Measurements from ENCODE around the gene CYB5A. TPM values are rescaled to one million over a fixed set of nuclear protein-coding genes. Genes with fewer than 3 reads are reported as not detected.
"Not testable (repeated sequence)": the region's sequence is repeated elsewhere in the genome, so short reads cannot be mapped to it uniquely, and the experiment has no call there.

CYB5A gene
- total and polyA plus RNA-seq, 12 donors: 40.4 to 121 (median 76.3) TPM

DNA sequence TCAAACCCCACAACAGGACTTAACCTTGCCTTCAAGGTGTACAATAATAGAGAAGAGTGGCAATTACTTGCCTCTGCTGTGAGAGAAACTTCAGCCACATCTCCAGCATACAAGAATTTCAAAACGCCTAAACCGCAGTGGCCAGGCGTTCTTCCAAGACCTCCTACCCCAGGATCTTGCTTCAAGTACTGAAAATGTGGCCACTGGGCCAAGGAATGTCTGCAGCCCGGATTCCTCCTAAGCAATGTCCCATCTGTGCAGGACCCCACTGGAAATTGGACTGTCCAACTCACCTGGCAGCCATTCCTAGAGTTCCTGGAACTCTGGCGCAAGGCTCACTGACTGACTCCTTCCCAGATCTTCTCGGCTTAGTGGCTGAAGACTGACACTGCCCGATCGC, 2.8 kb upstream of the CYB5A start:
- intact Hi-C loops (cut with DNase I): no loop called here
- peaks cover 0 to 26% (median 17%) of the 10 kb centered on the region in 9 donors for H3K4me1 ChIP-seq
- H3K4me3 ChIP-seq: no peak overlapping the region
- WGBS, 2 donors: 89 to 92% methylated on average over 8 of the region's 8 CpGs
- no peaks in the 10 kb centered on the region for H3K27me3 ChIP-seq
- H3K27ac ChIP-seq: no peak overlapping the region
- H3K36me3 ChIP-seq: no peaks in the 10 kb centered on the region
- ATAC-seq (no peak), DNase-seq (no peak)
- H3K9me3 ChIP-seq: peaks cover 0 to 2% (median 0%) of the 10 kb centered on the region in 11 donors
- TF ChIP-seq, protein P1, sequence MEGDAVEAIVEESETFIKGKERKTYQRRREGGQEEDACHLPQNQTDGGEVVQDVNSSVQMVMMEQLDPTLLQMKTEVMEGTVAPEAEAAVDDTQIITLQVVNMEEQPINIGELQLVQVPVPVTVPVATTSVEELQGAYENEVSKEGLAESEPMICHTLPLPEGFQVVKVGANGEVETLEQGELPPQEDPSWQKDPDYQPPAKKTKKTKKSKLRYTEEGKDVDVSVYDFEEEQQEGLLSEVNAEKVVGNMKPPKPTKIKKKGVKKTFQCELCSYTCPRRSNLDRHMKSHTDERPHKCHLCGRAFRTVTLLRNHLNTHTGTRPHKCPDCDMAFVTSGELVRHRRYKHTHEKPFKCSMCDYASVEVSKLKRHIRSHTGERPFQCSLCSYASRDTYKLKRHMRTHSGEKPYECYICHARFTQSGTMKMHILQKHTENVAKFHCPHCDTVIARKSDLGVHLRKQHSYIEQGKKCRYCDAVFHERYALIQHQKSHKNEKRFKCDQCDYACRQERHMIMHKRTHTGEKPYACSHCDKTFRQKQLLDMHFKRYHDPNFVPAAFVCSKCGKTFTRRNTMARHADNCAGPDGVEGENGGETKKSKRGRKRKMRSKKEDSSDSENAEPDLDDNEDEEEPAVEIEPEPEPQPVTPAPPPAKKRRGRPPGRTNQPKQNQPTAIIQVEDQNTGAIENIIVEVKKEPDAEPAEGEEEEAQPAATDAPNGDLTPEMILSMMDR (IDR thresholded peaks at IDR 0.05): no peak

DNA sequence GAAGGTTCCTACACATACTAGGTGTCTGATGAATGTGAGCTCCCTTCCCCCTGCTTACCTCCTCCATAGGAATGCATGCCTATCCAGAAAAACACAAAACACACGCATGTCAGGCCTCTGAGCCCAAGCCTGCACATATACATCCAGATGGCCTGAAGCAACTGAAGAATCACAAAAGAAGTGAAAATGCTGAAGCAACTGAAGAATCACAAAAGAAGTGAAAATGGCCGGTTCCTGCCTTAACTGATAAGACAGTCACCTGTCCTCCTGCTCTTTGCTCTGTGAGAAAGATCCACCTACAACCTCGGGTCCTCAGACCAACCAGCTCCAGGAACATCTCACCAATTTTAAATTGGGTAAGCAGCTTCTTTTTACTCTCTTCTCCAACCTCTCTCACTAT, 1.2 kb upstream of the CYB5A start:
- intact Hi-C loops (cut with DNase I): loop anchor here in 1 of 10 donors (2.0 kb wide), 1 partner anchor 96 kb away; no protein-coding TSS in a partner anchor
- H3K9me3 ChIP-seq: not testable (repeated sequence)
- H3K27ac ChIP-seq: peak overlapping the region in 4 of 10 donors; percentile 25 to 88 (median 57)

DNA sequence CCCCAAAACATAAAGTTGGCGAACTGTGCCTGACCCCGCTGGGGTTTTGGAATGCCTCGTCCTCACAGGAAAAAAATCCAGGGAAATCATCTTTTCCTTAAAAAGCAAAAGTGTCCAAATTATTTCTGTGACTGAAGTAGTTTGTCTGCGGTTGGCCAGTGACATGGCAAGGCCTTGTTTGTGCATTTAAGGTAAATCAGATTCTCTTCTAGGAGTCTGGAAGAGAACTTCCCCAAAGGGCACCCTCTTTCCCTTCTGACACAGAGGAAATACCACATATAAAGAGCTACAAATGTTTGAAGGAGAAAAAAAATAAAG, 737 bp upstream of the CYB5A start:
- Histone ChIP-seq H3K9me3 (no peaks in the 10 kb centered on the region), H3K4me1 (peaks cover 3 to 39% (median 23%) of the 10 kb centered on the region in 9 donors), H3K4me3 (peak overlapping the region; percentile 29 to 100 (median 86)), H3K27ac (peak overlapping the region in 9 of 10 donors; percentile 25 to 88 (median 68)), H3K27me3 (no peaks in the 10 kb centered on the region), H3K36me3 (no peaks in the 10 kb centered on the region)
- intact Hi-C loops (cut with DNase I): loop anchor here in 1 of 10 donors (2.0 kb wide), 1 partner anchor 96 kb away; no protein-coding TSS in a partner anchor
- TF ChIP-seq, protein P1 (IDR thresholded peaks at IDR 0.05): no peak
- DNase-seq (no peak), ATAC-seq (no peak)
- WGBS, 2 donors: 9 to 13% methylated on average over 4 of the region's 4 CpGs

More for the DNA sequence above, 1.2 kb upstream of the CYB5A start:
- peak overlapping the region in 2 of 10 donors; percentile 94 to 99 for H3K4me3 ChIP-seq
- H3K4me1 ChIP-seq: peaks cover 3 to 39% (median 22%) of the 10 kb centered on the region in 9 donors
- not testable (repeated sequence) for H3K27me3 ChIP-seq, H3K36me3 ChIP-seq, DNase-seq, ATAC-seq
- 94 to 96% methylated on average over 3 of the region's 3 CpGs for WGBS, 2 donors

DNA sequence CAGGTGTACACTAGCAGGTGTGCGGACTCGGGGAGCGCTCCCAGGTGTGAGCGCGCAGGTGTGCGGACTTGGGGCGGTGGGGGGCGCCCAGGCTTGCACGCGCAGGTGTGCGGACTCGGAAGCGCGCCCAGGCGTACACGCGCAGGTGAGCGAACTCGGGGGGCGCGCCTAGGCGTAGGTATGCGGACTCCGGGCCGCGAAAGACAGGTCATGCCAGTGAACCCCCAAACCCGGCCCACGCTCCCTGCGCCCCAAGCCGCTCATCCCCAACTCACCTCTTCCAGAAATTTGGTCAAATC, 342 bp downstream of the CYB5A start:
- Histone ChIP-seq H3K27ac (peak overlapping the region in 9 of 10 donors; percentile 51 to 89 (median 75)), H3K27me3 (no peaks in the 10 kb centered on the region), H3K4me3 (peak overlapping the region; percentile 59 to 100 (median 92)), H3K4me1 (peaks cover 3 to 41% (median 30%) of the 10 kb centered on the region in 9 donors), H3K36me3 (no peaks in the 10 kb centered on the region), H3K9me3 (no peaks in the 10 kb centered on the region)
- ATAC-seq: peak in 2 of 8 donors; percentile 0 to 9
- TF ChIP-seq, protein P1 (IDR thresholded peaks at IDR 0.05): peak in 1 of 9 donors; percentile 4
- WGBS, 2 donors: 1% methylated on average over 30 of the region's 30 CpGs
- intact Hi-C loops (cut with DNase I): no loop called here
- DNase-seq: no peak

DNA sequence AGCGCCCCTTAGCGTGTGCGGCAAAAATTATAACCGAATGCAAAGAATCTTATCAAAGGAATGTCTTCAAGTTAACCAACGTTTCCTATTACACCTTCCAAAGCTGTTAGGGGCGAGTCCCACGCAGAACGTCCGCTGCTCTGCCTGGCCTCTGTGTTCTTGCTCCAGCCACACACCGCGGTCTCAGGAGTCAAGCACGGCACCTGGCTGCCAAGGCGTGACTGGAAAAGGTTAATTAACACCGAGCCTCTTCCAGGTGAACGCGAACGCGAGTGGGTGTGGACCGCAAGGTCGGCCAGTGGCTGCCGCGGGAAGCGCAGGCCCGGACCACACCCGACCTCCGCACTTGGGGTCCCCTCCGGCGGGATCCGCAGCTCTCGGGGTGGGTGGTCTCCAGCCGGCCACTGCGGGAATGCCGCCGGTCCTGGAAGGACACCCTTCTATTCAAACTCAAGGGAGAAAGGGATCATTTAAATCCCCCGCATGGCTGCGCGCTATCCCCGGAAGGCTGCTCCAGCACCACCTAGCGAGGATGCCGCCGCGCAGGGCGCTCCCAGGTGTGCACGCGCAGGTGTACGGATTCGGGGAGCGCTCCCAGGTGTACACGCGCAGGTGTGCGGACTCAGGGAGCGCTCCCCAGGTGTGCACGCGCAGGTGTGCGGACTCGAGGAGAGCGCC, 830 bp downstream of the CYB5A start:
- intact Hi-C loops (cut with DNase I): no loop called here
- peak in 3 of 8 donors; percentile 16 to 69 (median 43) for ATAC-seq
- 12 to 16% methylated on average over 57 of the region's 57 CpGs for WGBS, 2 donors
- Histone ChIP-seq H3K4me1 (peaks cover 3 to 46% (median 35%) of the 10 kb centered on the region in 9 donors), H3K4me3 (peak overlapping the region; percentile 59 to 100 (median 92)), H3K9me3 (no peaks in the 10 kb centered on the region), H3K27me3 (no peaks in the 10 kb centered on the region), H3K36me3 (no peaks in the 10 kb centered on the region), H3K27ac (peak overlapping the region in 9 of 10 donors; percentile 51 to 89 (median 75))
- DNase-seq: no peak
- TF ChIP-seq, protein P1 (IDR thresholded peaks at IDR 0.05): peak in 3 of 9 donors; percentile 26 to 44 (median 38)

All from heart right ventricle (tissue), 16 donors.